ENCODE data around the gene AUTS2. TPM values are rescaled to one million over a fixed set of nuclear protein-coding genes. Genes with fewer than 3 reads are reported as not detected.

AUTS2 gene
- polyA plus RNA-seq, 3 donors = 0.08 to 0.35 TPM; not detected in 1

DNA sequence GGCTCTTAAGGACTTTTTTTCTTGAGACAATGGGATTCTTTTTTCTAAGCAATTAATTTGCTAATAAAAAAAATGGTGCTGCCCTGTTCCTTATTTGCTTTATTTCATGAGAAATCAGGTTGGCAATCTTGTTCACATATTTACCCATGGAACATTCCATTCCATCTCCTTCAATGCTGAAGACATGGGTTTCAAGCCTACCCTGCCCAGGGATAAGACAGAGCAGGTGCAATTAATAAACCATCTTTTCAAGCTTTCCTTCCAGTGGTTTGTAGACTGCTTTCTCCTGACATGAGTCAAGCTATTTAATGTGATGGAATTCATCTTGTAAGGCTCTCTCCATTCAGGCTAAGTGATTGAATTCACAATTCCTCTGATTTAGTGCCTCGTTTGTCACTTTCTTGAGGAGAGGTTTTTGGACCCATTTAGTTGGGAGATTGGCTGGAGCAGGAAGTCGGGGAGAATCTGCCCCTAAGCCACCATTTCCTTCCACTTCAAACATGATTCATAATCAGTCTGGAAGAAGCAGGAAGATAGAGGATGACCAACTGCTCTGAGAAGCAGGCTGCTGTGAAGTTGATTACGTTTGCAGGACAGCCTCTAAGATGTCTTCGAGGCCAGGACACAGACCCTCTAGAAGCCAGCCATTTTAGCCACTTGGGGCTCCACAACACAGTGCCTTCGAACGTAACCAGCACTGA, 981.3 kb downstream of the AUTS2 start:
- no peaks in the 10 kb centered on the region for H3K36me3 Mint-ChIP-seq
- intact Hi-C loops (cut with micrococcal nuclease) = no loop called here
- Histone ChIP-seq H3K4me1 (ENCODE audit: control insufficient read depth in 1 of 2, insufficient read depth in 2 of 2, low read length in 2 of 2) (no peaks in the 10 kb centered on the region), H3K4me2 (replicated peaks; ENCODE audit: extremely low read depth, low read length, poor library complexity, severe bottlenecking) (no peak overlapping the region), H3K79me2 (ENCODE audit: insufficient read depth, low read length) (no peaks in the 10 kb centered on the region), H3K9ac (ENCODE audit: insufficient read depth, low read length, poor library complexity, severe bottlenecking) (no peak overlapping the region), H3K27ac (ENCODE audit: low read depth in 1 of 2, low read length in 2 of 2) (no peak overlapping the region), H3K36me3 (replicated peaks in 1 of 2; ENCODE audit: control insufficient read depth in 1 of 2, insufficient read depth in 2 of 2, low read length in 2 of 2) (no peaks in the 10 kb centered on the region), H4K20me1 (ENCODE audit: insufficient read depth, low read length) (no peaks in the 10 kb centered on the region), H3K9me3 (replicated peaks in 1 of 2; ENCODE audit: control insufficient read depth in 1 of 2, insufficient read depth in 1 of 2, low read length in 2 of 2) (no peaks in the 10 kb centered on the region), H2AFZ (ENCODE audit: insufficient read depth, low read depth, low read length, poor library complexity, severe bottlenecking) (no peak overlapping the region), H3K4me3 (replicated peaks in 1 of 3; ENCODE audit: low read depth in 2 of 3, low read length in 3 of 3) (no peak overlapping the region), H3K27me3 (ENCODE audit: control insufficient read depth in 2 of 2, insufficient read depth in 2 of 2, low read length in 2 of 2) (no peaks in the 10 kb centered on the region)
- H3K27me3 Mint-ChIP-seq (ENCODE audit: low read depth in 3 of 3) = peaks cover 0 to 2% (median 0%) of the 10 kb centered on the region in 3 donors
- H3K4me3 Mint-ChIP-seq = no peak overlapping the region
- H3K27ac Mint-ChIP-seq = no peak overlapping the region
- H3K9me3 Mint-ChIP-seq = peaks cover 0 to 8% (median 3%) of the 10 kb centered on the region in 7 donors
- DNase-seq = no peak
- WGBS (ENCODE audit: insufficient coverage) = 87% methylated on average over 4 of the region's 6 CpGs
- no peaks in the 10 kb centered on the region for H3K4me1 Mint-ChIP-seq
- TF ChIP-seq, protein P1, sequence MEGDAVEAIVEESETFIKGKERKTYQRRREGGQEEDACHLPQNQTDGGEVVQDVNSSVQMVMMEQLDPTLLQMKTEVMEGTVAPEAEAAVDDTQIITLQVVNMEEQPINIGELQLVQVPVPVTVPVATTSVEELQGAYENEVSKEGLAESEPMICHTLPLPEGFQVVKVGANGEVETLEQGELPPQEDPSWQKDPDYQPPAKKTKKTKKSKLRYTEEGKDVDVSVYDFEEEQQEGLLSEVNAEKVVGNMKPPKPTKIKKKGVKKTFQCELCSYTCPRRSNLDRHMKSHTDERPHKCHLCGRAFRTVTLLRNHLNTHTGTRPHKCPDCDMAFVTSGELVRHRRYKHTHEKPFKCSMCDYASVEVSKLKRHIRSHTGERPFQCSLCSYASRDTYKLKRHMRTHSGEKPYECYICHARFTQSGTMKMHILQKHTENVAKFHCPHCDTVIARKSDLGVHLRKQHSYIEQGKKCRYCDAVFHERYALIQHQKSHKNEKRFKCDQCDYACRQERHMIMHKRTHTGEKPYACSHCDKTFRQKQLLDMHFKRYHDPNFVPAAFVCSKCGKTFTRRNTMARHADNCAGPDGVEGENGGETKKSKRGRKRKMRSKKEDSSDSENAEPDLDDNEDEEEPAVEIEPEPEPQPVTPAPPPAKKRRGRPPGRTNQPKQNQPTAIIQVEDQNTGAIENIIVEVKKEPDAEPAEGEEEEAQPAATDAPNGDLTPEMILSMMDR (IDR thresholded peaks at IDR 0.05) = no peak

- Histone ChIP-seq H3K27me3 (ENCODE audit: control insufficient read depth in 2 of 2, insufficient read depth in 2 of 2, low read length in 2 of 2) (no peaks in the 10 kb centered on the region), H2AFZ (ENCODE audit: insufficient read depth, low read depth, low read length, poor library complexity, severe bottlenecking) (no peak overlapping the region), H3K4me3 (replicated peaks in 1 of 3; ENCODE audit: low read depth in 2 of 3, low read length in 3 of 3) (no peak overlapping the region), H3K36me3 (replicated peaks in 1 of 2; ENCODE audit: control insufficient read depth in 1 of 2, insufficient read depth in 2 of 2, low read length in 2 of 2) (no peaks in the 10 kb centered on the region), H3K4me2 (replicated peaks; ENCODE audit: extremely low read depth, low read length, poor library complexity, severe bottlenecking) (no peak overlapping the region), H3K9me3 (replicated peaks in 1 of 2; ENCODE audit: control insufficient read depth in 1 of 2, insufficient read depth in 1 of 2, low read length in 2 of 2) (no peaks in the 10 kb centered on the region), H3K79me2 (ENCODE audit: insufficient read depth, low read length) (no peaks in the 10 kb centered on the region), H3K9ac (ENCODE audit: insufficient read depth, low read length, poor library complexity, severe bottlenecking) (no peak overlapping the region), H3K27ac (ENCODE audit: low read depth in 1 of 2, low read length in 2 of 2) (no peak overlapping the region), H3K4me1 (ENCODE audit: control insufficient read depth in 1 of 2, insufficient read depth in 2 of 2, low read length in 2 of 2) (no peaks in the 10 kb centered on the region), H4K20me1 (ENCODE audit: insufficient read depth, low read length) (no peaks in the 10 kb centered on the region)
- no peaks in the 10 kb centered on the region for H3K4me1 Mint-ChIP-seq
- 89% methylated on average over 3 of the region's 6 CpGs for WGBS (ENCODE audit: insufficient coverage)
- H3K9me3 Mint-ChIP-seq = peaks cover 0 to 8% (median 3%) of the 10 kb centered on the region in 7 donors
- no peak overlapping the region for H3K4me3 Mint-ChIP-seq
- TF ChIP-seq, protein P1 (IDR thresholded peaks at IDR 0.05) = no peak
- no peak overlapping the region for H3K27ac Mint-ChIP-seq
- intact Hi-C loops (cut with micrococcal nuclease) = no loop called here
- DNase-seq = no peak
- H3K36me3 Mint-ChIP-seq = no peaks in the 10 kb centered on the region
- peaks cover 0 to under 1% (median 0%) of the 10 kb centered on the region in 3 donors for H3K27me3 Mint-ChIP-seq (ENCODE audit: low read depth in 3 of 3)
Measured at GRCh38 chr7:70580161-70580560, 981.9 kb downstream of the AUTS2 start.

All from CD14-positive monocyte (primary cell).